ENCODE data around the gene POLA2.

The POLA2 gene

DNA sequence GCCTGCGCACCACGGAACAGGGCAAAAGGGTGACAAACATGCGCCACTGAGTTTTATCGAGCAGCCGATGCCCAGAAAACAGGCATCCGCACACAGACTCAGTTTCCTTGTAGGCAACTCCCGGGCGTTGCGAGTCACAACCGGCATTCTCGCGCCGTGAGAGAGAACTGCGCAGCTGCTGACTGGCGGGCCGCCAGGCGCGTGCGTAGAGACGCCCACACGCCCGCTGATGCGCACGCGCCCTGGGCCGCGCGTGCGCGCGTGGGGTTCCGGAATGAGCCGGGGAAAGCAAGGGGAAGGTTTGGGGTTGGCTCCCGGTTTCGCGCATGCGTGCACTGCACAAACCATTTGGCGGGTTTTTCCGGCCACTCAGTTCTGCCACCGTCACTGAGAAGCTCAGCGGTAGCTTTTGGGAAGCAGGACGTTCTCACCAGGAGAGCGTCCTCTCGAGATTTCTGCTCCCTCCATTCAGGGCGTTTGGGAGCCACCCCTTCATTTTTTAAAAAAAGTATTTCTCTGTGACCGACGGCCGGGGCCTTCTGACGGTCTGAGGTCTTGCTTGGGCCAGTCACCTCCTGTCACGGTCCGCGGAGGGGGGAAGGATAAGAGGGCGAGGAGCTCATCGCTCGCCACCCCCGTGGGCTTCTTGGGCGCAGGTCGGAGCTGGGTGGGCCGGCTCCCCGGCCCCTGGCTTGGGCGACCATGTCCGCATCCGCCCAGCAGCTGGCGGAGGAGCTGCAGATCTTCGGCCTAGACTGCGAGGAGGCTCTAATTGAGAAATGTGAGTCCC is at the start of gene POLA2:
POLA2 (plus strand) TSS at position 372 of the 790 bp plus-strand sequence; CDS start at position 703, 331 bp downstream.
- Histone ChIP-seq H3K9ac (ENCODE audit: low read length) (peak within 1 kb of the TSS; percentile 93), H3K27ac (ENCODE audit: low read length) (peak within 1 kb of the TSS; percentile 53), H3K27me3 (ENCODE audit: control insufficient read depth, insufficient read depth, low read length) (no peaks in the 10 kb centered on the region), H3K9me3 (ENCODE audit: control insufficient read depth, low read depth, low read length) (no peaks in the 10 kb centered on the region), H3K4me3 (ENCODE audit: low read length) (peak within 1 kb of the TSS; percentile 98), H3K36me3 (ENCODE audit: control insufficient read depth, low read depth, low read length) (peaks cover 7% of the 10 kb centered on the region), H3K4me1 (ENCODE audit: control insufficient read depth, low read depth, low read length) (peaks cover 4% of the 10 kb centered on the region)

- Histone ChIP-seq H3K9ac (ENCODE audit: low read length) (peak overlapping the region; percentile 1), H3K27ac (ENCODE audit: low read length) (no peak overlapping the region), H3K4me3 (ENCODE audit: low read length) (no peak overlapping the region), H3K4me1 (ENCODE audit: control insufficient read depth, low read depth, low read length) (peaks cover 25% of the 10 kb centered on the region), H3K27me3 (ENCODE audit: control insufficient read depth, insufficient read depth, low read length) (no peaks in the 10 kb centered on the region), H3K36me3 (ENCODE audit: control insufficient read depth, low read depth, low read length) (peaks cover 38% of the 10 kb centered on the region), H3K9me3 (ENCODE audit: control insufficient read depth, low read depth, low read length) (no peaks in the 10 kb centered on the region)
Observed at GRCh38 chr11:65212226-65212801, 49.4 kb upstream of the POLA2 start.

DNA sequence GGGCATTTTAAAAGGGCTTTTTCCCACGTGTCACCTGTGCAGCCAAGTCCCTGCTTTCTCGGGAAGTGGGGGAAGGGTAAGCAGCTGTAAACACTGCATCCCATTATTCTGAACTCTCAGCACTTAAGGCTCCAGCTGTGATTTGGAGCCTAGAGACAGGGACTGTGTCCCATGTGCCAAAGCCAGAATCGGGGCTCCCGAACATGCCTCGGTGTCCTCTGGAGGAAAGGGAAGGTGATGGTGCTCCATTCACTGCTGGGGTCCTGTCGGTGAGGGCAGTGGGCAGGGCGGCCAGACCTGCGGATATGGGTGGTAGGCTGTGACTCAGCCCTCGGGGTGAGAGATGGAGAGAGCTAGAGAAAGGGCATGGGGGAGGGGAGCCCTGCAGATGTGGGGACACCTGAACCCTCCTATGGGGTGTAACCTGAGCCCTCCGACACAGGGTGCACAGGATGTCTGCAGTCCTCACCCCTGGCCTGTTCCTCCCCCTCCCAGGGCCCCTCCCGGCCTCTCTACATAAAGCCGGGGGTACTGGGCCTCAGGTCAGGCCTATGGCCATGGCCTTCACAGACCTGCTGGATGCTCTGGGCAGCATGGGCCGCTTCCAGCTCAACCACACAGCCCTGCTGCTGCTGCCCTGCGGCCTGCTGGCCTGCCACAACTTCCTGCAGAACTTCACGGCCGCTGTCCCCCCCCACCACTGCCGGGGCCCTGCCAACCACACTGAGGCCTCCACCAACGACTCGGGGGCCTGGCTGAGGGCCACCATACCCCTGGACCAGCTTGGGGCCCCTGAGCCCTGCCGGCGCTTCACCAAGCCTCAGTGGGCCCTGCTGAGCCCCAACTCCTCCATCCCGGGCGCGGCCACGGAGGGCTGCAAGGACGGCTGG is 48.2 kb upstream of the POLA2 start:
- H3K9me3 ChIP-seq (ENCODE audit: control insufficient read depth, low read depth, low read length), result no peaks in the 10 kb centered on the region
- no peaks in the 10 kb centered on the region for H3K27me3 ChIP-seq (ENCODE audit: control insufficient read depth, insufficient read depth, low read length)
- H3K9ac ChIP-seq (ENCODE audit: low read length), result peak overlapping the region; percentile 25
- H3K36me3 ChIP-seq (ENCODE audit: control insufficient read depth, low read depth, low read length), result peaks cover 30% of the 10 kb centered on the region
- peak overlapping the region; percentile 49 for H3K27ac ChIP-seq (ENCODE audit: low read length)
- no peak overlapping the region for H3K4me3 ChIP-seq (ENCODE audit: low read length)
- peaks cover 25% of the 10 kb centered on the region for H3K4me1 ChIP-seq (ENCODE audit: control insufficient read depth, low read depth, low read length)

- no peaks in the 10 kb centered on the region for H3K9me3 ChIP-seq (ENCODE audit: control insufficient read depth, low read depth, low read length)
- peak overlapping the region; percentile 49 for H3K27ac ChIP-seq (ENCODE audit: low read length)
- H3K9ac ChIP-seq (ENCODE audit: low read length), result peak overlapping the region; percentile 25
- H3K36me3 ChIP-seq (ENCODE audit: control insufficient read depth, low read depth, low read length), result peaks cover 22% of the 10 kb centered on the region
- no peaks in the 10 kb centered on the region for H3K27me3 ChIP-seq (ENCODE audit: control insufficient read depth, insufficient read depth, low read length)
- H3K4me3 ChIP-seq (ENCODE audit: low read length), result no peak overlapping the region
- peaks cover 25% of the 10 kb centered on the region for H3K4me1 ChIP-seq (ENCODE audit: control insufficient read depth, low read depth, low read length)
Observed at GRCh38 chr11:65214212-65214845, 47.4 kb upstream of the POLA2 start.

DNA sequence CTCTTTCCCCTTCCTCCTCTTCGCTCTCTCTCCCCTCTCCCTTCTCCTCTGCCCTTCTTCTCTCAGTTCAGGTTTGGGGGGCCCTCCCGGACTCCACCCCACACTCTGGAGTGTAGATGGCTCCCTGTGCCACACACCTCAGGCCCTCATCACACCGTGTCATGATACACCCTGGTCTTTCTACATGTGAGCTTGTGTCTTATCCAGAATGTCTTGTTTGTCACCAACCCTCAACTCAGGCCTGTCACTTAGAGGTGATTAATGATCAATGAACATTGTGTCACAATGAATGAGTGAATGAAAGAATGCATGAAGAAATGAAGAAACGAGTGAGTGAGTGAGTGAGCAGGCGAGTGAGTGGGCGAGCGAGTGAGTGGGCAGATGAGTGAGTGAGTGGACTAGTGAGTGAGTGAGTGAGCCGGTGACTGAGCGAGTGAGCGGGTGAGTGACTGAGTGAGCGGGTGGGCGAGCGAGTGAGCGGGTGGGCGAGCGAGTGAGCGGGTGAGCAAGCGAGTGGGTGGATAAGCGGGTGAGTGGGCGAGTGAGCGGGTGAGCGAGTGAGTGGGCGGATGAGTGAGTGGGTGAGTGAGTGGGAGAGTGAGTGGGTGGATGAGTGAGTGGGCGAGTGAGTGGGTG is 46.2 kb upstream of the POLA2 start:
- Histone ChIP-seq H3K27ac (ENCODE audit: low read length) (no peak overlapping the region), H3K4me3 (ENCODE audit: low read length) (no peak overlapping the region), H3K36me3 (ENCODE audit: control insufficient read depth, low read depth, low read length) (peaks cover 10% of the 10 kb centered on the region), H3K9me3 (ENCODE audit: control insufficient read depth, low read depth, low read length) (no peaks in the 10 kb centered on the region), H3K9ac (ENCODE audit: low read length) (no peak overlapping the region), H3K4me1 (ENCODE audit: control insufficient read depth, low read depth, low read length) (peaks cover 25% of the 10 kb centered on the region), H3K27me3 (ENCODE audit: control insufficient read depth, insufficient read depth, low read length) (no peaks in the 10 kb centered on the region)

DNA sequence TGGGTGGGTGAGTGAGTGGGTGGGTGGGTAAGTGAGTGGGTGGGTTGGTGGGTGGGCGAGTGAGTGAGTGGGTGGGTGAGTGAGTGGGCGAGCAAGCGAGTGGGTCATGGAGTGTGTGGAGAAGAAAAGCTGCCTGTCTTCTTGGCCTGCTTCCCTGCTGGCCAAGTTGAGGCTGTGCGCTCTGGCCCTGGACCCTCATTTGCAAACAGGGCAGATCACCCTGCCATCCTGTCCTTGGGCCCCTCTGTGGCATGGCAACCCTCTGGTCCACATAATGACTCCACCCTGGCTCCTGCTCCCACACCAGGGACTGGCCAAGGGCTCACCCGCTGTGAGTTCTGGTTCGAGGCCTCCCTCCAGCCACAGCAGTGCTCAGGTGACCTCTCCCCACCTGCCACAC is 44.9 kb upstream of the POLA2 start:
- Histone ChIP-seq H3K4me1 (ENCODE audit: control insufficient read depth, low read depth, low read length) (peaks cover 24% of the 10 kb centered on the region), H3K36me3 (ENCODE audit: control insufficient read depth, low read depth, low read length) (no peaks in the 10 kb centered on the region), H3K9ac (ENCODE audit: low read length) (no peak overlapping the region), H3K27me3 (ENCODE audit: control insufficient read depth, insufficient read depth, low read length) (no peaks in the 10 kb centered on the region), H3K27ac (ENCODE audit: low read length) (no peak overlapping the region), H3K9me3 (ENCODE audit: control insufficient read depth, low read depth, low read length) (no peaks in the 10 kb centered on the region), H3K4me3 (ENCODE audit: low read length) (no peak overlapping the region)

- Histone ChIP-seq H3K36me3 (ENCODE audit: control insufficient read depth, low read depth, low read length) (no peaks in the 10 kb centered on the region), H3K4me1 (ENCODE audit: control insufficient read depth, low read depth, low read length) (peaks cover 15% of the 10 kb centered on the region), H3K27me3 (ENCODE audit: control insufficient read depth, insufficient read depth, low read length) (no peaks in the 10 kb centered on the region), H3K4me3 (ENCODE audit: low read length) (no peak overlapping the region), H3K27ac (ENCODE audit: low read length) (no peak overlapping the region), H3K9ac (ENCODE audit: low read length) (no peak overlapping the region), H3K9me3 (ENCODE audit: control insufficient read depth, low read depth, low read length) (no peaks in the 10 kb centered on the region)
Observed at GRCh38 chr11:65217441-65218423, 44.0 kb upstream of the POLA2 start.

DNA sequence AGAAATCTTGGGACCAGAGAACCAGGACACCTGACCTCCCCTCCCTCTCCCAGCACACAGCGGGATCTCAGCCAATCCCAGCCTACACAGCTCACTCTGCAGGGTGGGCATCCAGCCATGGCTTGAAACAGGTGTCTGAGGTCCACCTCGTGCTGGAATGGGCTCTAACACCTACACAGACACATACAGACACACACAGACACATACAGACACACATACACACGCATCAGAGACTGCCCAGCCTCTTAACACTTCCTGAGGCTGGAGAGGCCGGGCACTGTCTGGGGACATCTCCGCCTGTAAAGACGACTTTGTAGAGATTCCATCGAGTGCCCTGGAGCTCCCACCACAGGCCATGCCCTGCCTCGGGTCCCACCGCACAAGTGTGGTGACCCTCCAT is 43.3 kb upstream of the POLA2 start:
- no peak overlapping the region for H3K4me3 ChIP-seq (ENCODE audit: low read length)
- no peaks in the 10 kb centered on the region for H3K36me3 ChIP-seq (ENCODE audit: control insufficient read depth, low read depth, low read length)
- H3K9me3 ChIP-seq (ENCODE audit: control insufficient read depth, low read depth, low read length), result no peaks in the 10 kb centered on the region
- H3K4me1 ChIP-seq (ENCODE audit: control insufficient read depth, low read depth, low read length), result peaks cover 11% of the 10 kb centered on the region
- H3K27ac ChIP-seq (ENCODE audit: low read length), result no peak overlapping the region
- no peaks in the 10 kb centered on the region for H3K27me3 ChIP-seq (ENCODE audit: control insufficient read depth, insufficient read depth, low read length)
- no peak overlapping the region for H3K9ac ChIP-seq (ENCODE audit: low read length)

- Histone ChIP-seq H3K9me3 (ENCODE audit: control insufficient read depth, low read depth, low read length) (no peaks in the 10 kb centered on the region), H3K4me3 (ENCODE audit: low read length) (no peak overlapping the region), H3K4me1 (ENCODE audit: control insufficient read depth, low read depth, low read length) (peaks cover 2% of the 10 kb centered on the region), H3K36me3 (ENCODE audit: control insufficient read depth, low read depth, low read length) (no peaks in the 10 kb centered on the region), H3K9ac (ENCODE audit: low read length) (no peak overlapping the region), H3K27me3 (ENCODE audit: control insufficient read depth, insufficient read depth, low read length) (no peaks in the 10 kb centered on the region), H3K27ac (ENCODE audit: low read length) (no peak overlapping the region)
Observed at GRCh38 chr11:65219930-65220213, 41.9 kb upstream of the POLA2 start.

DNA sequence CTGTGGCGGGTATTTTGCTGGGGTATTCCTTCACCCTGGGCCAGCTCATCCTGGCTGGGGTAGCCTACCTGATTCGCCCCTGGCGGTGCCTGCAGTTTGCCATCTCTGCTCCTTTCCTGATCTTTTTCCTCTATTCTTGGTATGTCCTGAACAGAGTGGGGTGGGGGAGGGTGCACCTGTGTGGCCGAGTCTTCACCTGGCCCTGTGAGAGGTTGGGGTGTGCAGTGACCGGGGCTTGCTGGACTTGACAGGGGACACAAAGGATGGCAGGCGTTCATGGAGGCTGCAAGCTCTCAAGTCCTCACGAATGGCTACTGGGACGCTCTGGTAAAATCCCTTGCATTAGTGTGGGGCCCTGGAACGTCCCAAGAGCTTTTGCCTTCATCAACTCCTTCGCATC is 40.7 kb upstream of the POLA2 start:
- no peak overlapping the region for H3K27ac ChIP-seq (ENCODE audit: low read length)
- no peaks in the 10 kb centered on the region for H3K9me3 ChIP-seq (ENCODE audit: control insufficient read depth, low read depth, low read length)

More for the DNA sequence above, 40.7 kb upstream of the POLA2 start:
- H3K4me3 ChIP-seq (ENCODE audit: low read length), result no peak overlapping the region
- H3K4me1 ChIP-seq (ENCODE audit: control insufficient read depth, low read depth, low read length), result peaks cover 11% of the 10 kb centered on the region
- H3K9ac ChIP-seq (ENCODE audit: low read length), result no peak overlapping the region
- H3K27me3 ChIP-seq (ENCODE audit: control insufficient read depth, insufficient read depth, low read length), result peaks cover 3% of the 10 kb centered on the region
- H3K36me3 ChIP-seq (ENCODE audit: control insufficient read depth, low read depth, low read length), result no peaks in the 10 kb centered on the region
